HCT116 (cell line): Measurements from ENCODE around the gene LSM6. TPM values are rescaled to one million over a fixed set of nuclear protein-coding genes. Genes with fewer than 3 reads are reported as not detected.

Source experiments
- total RNA-seq: library from RNA; stranded (reverse); gene quantifications from one replicate; pipeline ENCODE4 v1.2.1, GENCODE V29; 2021; ENCODE audit not compliant: unreplicated experiment

The LSM6 gene
- total RNA-seq, 1 experiment from 2014 or later = 57.4 TPM

Other genes with a start within 250 kb of the LSM6 start
- 19.1 TPM for gene ZNF827, start 236.9 kb upstream of the LSM6 start, total RNA-seq
- 0.25 TPM for gene REELD1, start 38.8 kb downstream of the LSM6 start, total RNA-seq